Mesenteric fat pad (tissue), 1 donor: ENCODE data around the gene OVOL3. TPM values are rescaled to one million over a fixed set of nuclear protein-coding genes. Genes with fewer than 3 reads are reported as not detected.

ENCODE experiments used
- DNase-seq: peaks from one replicate; pipeline ENCODE4 v3.0.0-alpha.2; 2020; ENCODE audit warnings: low spot score
- total RNA-seq: library from RNA; stranded (reverse); fragmentation: NEBNext Ultra II Directional; extraction: Animal tissue kit (Norgen Biotek cat#: 25700); gene quantifications from one replicate; pipeline ENCODE4 v1.2.1, GENCODE V29; 2021
- donor health status: DM: yes; HTN: yes; CAD: no.

Gene OVOL3
- total RNA-seq, 1 donor from 2014 or later = not detected

DNA sequence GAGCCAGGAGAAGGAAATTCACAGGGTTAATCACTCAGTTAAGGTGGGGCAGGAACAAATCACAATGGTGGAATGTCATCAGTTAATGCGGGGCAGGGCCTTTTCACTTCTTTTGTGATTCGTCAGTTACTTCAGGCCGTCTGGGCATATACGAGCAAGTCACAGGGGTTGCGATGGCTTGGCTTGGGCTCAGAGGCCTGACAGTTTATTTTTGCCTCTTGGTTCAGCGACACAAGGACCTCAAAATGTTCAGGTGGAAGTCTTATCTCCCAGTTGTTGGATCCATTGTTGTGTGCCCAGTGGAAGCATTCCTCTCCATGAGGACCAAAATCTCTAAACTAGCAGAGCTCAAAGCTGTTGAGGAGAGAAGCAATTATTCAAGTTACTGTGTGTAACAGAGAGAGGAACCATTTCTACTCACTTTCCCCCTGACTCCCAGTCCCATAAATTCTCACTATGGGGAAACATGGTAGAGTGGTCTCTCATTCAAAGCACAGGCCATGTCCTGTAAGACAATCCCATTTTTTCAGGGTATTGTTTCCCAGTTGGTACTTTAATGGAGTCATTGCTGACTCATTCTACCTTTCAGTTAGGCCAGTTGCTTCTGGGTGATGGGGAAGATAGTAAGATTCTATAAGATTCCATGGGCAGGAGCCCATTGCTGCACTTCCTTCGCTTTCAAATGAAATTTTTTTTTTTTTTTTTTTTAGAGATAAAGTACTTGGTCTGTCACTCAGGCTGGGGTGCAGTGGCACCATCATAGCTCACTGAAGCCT lies 50.1 kb downstream of the OVOL3 start:
- DNase-seq = no peak

Other genes starting within 250 kb of the OVOL3 start
- 3.5 TPM for gene APLP1, start 242.6 kb upstream of the OVOL3 start, total RNA-seq
- 33.3 TPM for gene NFKBID, start 210.6 kb upstream of the OVOL3 start, total RNA-seq
- gene HCST, start 208.6 kb upstream of the OVOL3 start, total RNA-seq = 20.9 TPM
- 201 TPM for gene TYROBP, start 202.8 kb upstream of the OVOL3 start, total RNA-seq
- gene LRFN3, start 174.8 kb upstream of the OVOL3 start, total RNA-seq = 11.5 TPM
- 8.2 TPM for gene SDHAF1, start 116.0 kb upstream of the OVOL3 start, total RNA-seq
- gene SYNE4, start 102.3 kb upstream of the OVOL3 start, total RNA-seq = not detected
- 12.6 TPM for gene ALKBH6, start 96.9 kb upstream of the OVOL3 start, total RNA-seq
- 19.7 TPM for gene CLIP3, start 78.3 kb upstream of the OVOL3 start, total RNA-seq
- gene THAP8, start 56.9 kb upstream of the OVOL3 start, total RNA-seq = 5.2 TPM
- 0.32 TPM for gene WDR62, start 56.2 kb upstream of the OVOL3 start, total RNA-seq
- gene POLR2I, start 3.7 kb downstream of the OVOL3 start, total RNA-seq = 63.6 TPM
- gene TBCB, start 4.3 kb downstream of the OVOL3 start, total RNA-seq = 87.1 TPM
- 647 TPM for gene CAPNS1, start 28.9 kb downstream of the OVOL3 start, total RNA-seq
- 273 TPM for gene COX7A1, start 41.3 kb downstream of the OVOL3 start, total RNA-seq
- gene ZNF565, start 103.5 kb downstream of the OVOL3 start, total RNA-seq = 3.6 TPM
- gene ZNF146, start 104.0 kb downstream of the OVOL3 start, total RNA-seq = 40.3 TPM